ENCODE measurements around the gene MXRA7.
A peak's percentile ranks its signal among the peaks of the same experiment; 100 is the strongest.

Gene MXRA7

DNA sequence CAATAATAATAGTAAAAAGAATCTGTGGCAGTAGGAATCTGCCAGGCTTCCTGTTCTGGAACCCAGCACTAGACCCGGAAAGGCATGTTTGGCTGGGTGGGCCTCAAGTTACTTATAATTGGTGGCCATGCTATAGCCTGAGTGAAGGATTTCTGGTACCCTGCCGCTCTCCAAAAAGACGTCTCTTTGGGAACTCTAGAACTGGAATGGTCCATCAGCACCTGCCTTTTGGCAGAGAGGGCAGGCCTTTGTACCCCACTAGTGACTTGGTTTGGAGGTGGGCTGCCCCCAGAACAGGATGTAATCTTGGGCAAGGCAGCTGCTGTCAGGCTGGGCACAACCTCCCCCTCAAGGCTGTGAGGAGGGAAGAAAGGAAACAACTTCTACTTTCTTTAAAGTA, 37.9 kb downstream of the MXRA7 start:
- DNase-seq, result no peak

DNA sequence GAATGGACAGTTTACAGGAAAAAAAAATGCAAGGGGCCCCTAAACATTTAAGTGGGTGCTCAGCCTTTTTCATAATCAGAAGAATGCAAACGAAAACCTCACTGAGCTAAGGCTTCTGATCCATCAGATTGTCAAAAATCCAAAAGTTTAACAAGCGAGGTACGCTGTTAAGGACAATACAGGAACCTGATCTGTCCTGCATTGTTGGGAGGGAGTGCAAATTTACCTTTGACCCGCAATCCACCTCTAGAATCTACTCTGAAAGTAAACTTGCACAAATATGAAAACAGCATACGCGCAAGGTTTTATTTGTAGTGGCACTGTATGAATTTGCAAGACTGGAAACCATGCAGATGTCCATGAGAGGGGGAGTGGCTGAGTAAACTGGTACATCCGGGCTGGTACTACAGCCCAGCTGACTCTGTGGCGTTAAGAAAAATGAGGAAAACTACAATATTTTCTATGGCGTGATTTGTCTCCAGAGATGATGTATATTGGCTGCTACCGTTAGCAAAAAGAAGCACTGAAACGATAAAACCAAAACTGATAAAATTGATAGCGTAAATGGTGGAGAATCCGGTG, 38.4 kb downstream of the MXRA7 start:
- no peak for DNase-seq

DNA sequence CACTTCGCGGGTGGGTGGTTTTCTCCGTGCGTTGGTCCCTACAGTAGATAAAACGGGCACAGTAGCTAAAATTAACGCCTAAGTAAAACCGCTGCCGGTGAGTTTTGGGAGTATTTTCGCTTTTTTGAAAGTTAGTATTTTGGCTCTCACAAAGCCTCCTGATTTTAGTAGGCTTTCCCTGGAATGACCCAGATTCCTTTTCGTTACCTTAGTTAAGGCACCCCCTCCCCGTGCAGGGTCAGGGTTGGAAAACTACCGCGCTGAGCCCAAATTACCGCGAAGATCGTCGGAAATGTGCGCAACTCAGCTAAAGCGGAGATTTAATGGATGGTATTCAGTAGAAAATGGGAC, 38.9 kb downstream of the MXRA7 start:
- no peak for DNase-seq

DNA sequence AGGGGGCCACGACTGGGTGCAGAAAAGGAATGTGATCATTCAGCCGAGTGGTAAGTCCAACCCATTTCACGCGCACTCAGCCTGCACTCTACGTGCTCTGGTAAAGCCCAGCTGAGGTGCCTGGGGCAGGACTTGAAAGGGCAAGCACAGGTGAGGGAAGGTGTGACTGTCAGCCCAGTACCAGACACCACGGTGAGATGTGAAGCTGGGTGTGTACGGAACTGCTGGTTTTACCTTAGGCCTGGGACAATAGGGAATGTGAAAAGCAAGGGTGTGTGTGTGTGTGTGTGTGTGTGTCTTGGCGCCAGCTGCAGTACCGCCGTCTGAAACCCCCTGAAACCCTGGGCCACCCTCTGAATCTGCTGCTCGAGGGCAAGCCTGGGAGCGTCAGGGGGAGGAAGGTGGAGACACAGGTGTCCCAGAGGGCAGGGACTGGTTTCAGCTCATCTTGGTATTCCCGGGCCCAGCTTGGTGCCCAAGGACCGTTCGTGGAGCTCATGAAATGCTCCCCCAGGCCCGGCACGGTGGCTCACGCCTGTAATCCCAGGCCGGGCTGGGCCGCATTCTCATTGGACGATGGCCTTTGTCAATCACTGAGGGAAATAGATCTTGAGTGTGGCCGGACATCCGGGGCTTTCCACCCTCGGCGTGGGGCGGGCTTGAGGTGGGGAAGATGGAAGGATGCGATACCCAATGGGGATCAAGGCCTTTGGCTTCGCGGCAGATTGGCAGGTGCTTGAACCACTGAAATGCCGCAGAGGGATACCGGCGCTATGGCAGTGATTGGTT, 39.4 kb downstream of the MXRA7 start:
- peak; percentile 100 for DNase-seq

DNA sequence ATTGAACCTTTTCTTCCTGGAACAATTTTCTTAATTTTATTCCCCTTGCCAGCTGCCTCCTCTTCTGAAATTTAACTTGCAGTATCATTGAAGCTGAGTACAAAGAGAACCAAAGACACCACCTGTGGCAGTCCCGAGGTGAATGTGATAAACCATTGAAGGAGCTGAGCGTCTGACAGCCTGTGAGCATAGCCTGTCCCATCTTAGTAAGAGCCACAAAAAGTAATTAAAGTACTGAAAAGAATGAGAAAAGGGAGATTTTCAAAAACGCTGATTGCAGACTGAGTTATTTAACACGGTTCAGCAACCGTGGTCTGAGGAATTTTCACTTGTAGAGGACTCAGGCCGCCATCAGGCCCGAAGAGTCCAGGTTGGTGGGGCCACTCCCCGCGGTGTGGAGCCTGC, 40.0 kb downstream of the MXRA7 start:
- no peak for DNase-seq

DNA sequence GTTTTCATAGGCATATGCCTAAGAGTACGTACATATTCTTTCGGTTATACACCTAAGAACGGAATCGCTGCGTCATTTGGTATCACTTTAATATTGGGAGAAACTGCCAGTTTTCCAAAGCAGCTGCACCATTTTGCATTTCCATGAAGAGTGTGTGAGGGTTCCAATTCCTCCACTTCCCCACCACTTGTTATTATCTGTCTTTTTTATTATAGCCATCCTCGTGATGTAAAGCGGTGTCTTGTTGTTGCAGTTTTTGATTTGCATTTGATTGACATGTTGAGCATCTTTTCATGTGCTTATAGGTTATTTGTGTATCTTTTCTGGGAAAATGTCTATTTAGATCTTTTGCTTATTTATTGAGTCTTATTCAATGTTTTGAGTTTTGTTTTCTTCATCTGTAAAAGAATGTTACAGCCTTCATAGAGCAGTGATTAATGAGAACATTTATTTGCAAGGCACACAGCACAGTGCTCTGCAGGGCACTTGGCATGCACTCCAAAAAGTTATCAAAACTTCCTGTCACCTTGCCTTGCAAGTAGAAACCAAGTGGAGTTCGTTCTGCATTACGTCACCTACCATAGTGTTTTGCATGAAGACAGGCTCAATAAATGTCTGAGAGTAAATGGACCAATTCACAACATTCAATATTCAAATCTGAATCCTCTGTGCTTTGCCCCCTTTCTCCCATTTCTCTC, 40.6 kb downstream of the MXRA7 start:
- DNase-seq, result no peak

DNA sequence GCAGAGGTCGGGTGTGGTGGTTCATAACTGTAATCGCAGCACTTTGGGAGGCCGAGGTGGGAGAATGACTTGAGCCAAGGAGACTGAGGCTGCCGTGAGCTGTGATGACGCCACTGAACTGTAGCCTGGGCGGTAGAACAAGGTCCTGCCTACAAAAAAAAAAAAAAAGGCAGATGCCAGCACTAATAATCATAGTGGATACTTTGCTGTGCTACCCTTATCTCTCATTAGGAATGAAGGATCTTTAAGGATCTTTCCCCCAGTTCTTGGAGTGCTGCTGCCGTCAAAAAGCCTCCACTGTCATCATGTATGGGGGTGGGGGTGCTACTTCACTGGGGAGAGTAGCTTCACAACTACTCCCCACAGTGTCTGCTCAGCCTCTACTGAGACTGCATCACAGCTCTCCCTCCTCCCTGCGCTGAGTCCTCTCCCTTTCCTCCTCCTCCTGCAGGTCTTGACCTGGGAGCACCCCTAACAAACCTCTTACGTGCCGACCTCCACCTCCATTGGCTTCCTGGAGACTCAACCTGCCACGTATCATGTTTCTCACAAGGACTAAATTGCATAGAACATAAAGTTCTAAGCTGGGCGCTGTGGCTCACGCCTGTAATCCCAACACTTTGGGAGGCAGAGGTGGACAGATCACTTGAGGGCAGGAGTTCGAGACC, 42.8 kb downstream of the MXRA7 start:
- no peak for DNase-seq

DNA sequence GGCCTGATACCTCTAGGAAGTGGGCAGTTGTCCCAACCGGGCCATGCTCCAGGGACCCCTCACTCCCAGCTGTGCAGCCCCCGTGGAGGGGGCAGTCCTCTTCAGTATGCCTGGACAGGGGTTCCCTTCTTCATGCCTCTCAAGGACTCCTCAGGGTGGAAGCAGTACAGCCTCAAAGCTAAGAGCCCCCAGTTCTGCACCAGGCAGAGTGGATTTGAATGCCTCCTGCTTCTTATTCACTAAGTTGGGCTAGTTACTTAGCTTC, 43.3 kb downstream of the MXRA7 start:
- no peak for DNase-seq

DNA sequence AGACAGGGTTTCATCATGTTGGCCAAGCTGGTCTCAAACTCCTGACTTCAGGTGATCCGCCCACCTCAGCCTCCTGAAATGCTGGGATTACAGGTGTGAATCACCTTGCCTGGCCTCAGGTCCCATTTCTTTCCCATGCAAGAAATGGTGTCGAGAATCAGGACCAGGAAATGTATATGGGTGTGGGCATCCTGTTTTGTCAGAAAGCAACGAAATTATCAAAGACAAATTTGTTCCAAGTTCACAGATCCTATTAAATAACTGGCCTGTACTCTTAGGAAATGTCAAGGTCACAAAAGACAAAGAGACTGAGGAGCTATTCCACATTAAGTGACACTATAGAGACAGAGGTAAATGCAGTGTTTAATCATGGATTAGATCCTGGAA, 50.1 kb downstream of the MXRA7 start:
- no peak for DNase-seq

DNA sequence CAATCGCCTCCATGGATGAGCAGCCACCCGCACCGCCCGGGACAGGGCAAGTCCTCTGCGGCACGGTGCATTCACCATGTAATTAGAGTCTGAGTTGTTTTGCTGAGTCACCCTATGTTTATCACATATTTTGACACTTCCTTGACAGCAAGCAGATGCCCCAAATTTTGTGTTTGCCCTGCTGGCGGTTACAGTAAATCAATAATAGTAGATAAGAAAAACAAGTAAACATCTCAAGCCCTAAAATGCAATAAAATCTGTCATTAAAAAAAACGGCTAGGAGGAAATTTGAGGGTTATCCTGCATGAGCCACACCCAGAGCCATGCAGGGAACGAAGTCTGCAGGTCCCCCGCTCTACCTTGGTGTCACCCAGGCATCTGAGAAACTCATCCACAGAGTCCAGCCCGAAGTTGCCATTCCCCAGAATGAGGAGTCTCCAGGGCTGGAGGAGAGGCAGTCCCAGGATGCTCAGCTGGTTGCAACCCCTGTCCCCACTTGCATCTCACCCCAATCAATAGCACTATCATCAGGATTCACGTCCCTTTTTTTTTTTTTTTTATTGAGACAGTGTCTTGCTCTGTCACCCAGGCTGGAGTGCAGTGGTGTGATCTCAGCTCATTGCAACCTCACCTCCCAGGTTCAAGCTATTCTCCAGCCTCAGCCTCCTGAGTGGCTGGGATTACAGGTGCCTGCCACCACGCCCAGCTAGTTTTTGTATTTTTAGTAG, 50.7 kb downstream of the MXRA7 start:
- no peak for DNase-seq

DNA sequence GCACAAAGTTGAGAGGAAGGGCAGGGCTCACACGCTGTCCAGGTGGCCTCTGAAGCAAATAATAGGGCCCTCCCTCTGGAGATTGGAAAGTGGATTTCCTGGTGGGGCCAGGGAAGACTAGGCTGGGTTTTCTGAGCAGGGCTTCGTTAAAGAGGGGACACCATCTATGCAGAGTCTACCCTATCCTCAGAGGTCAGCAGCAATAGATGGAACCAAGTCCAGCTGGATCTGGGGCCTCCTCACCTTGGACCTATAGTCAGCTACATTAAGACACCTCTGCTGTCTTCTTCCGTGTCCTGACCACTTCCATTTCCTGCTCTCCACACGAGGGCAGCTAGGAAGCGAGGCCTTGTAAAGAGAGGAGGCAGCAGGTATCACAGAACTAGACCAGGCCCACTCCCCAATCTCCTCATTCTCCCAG, 52.5 kb downstream of the MXRA7 start:
- no peak for DNase-seq

DNA sequence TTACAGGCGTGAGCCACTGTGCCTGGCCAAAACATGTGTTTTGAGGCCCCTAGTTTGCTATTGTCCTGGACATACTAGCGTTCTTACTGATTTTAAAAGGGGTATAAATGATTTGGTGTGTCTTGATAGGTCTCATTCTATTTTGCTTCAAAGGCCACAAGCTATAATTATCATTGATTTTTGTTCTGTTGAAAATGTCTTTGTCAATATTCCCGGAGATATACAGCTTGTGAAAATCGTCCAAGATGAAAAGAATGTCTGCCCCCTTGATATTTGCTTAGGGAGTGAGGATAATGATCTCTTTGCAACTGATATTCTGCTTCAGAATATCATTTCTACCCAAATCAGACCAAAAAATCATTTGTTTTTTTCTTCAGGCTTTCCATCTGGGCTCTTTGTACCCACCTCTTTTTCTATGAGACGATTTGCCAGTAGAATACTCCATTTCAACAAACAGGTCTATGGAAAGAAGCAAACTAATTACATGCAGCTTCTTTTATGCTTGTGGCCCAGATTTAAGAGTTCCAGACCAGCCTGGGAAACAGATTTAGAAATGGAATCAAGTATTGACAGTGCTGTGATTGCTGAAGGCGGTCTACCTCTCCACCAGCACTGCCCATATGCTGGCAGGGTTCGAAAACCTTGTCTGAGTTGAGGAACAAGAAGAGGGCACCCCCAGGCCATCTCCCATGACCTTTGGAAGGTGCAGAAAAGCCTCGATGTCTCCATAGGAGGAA, 53.1 kb downstream of the MXRA7 start:
- DNase-seq, result no peak

DNA sequence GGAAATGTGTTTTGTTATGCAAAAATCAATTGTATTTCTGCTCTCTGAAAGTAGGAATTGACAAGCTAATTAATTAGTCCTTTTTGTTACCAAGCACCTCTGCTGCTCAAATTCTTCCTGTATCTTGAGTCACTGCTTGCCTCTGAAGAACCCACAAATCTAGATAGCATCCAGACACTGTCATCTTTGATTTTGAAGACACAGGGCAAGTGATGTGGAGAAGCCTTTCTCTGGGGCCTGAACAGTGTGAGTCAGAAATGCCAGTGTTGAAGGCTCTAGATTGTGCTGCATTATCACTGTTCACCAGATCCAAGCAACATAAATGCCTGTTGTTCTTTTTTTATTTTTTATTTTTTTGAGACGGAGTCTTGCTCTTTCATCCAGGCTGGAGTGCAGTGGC, 56.4 kb downstream of the MXRA7 start:
- no peak for DNase-seq

DNA sequence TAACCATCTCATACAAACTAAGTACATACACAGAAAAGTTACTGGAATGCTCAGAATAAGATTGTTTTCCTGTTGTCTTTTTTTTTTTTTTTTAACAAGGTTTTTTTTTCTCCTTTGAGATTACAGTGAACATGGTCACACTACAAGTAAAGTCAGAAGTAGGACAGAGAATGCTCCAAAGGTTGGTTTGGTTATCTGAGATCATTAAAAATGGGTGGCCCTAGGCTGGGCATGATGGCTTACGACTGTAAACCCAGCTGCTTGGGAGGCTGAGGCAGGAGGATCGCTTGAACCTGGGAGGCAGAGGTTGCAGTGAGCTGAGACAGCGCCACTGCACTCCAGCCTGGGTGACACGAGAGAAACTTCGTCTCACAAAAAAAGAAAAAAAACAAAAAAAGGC, 60.3 kb downstream of the MXRA7 start:
- DNase-seq, result no peak

DNA sequence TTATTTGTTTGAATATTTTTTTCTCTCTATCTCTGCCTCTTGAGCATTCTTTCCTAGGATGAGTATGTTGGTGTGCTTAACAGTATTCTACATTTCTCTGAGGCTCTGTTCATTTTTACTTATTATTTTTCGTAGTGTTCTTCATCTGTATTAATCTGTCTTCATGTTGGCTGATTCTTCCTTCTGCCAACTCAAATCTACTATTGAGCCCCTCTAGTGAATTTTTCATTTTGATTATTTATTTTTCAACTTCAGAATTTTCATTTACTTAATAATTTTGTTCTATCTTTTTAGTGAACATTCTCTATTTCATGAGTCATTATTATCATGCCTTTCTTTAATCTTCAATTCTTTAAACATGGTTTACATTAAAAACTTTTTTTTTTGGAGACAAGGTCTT, 64.1 kb downstream of the MXRA7 start:
- DNase-seq, result no peak

DNA sequence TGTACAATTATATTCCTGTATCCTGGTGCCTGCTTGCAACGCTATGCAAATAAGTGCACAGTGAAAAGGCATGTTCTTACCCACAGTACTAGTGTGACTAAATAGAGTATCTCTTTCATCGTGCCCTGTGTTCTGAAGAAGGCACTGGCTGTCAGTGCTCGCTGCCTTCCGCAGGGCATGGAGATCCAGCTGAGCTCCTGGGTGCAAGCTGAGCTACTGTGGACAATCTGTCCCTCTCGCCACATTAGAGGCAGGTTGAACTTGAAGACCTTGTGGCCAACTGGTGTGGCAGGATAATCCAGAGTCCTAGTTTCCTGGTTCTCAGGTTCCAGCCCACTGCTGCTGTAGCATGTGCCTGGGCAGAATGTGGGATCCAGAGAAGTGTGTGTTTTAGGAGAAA, 65.3 kb downstream of the MXRA7 start:
- DNase-seq, result no peak

DNA sequence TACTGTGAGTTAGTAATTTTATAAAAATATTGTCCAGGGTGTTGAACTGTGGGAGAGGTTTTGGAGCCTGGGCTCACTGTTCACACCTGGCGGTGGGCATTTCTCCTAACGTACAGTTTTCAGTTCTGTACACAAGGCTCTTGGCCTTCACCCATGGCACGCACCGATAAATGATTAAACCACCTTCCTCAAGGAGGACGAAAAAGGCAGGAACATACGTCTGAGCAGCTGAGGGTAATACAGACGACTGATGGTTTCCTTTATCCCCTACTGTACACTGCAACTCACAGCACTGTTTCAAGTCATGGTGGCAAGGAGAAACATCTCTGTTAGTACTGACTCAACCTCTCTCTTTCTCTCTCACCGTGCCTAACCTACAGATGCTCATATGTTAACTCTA, 65.8 kb downstream of the MXRA7 start:
- no peak for DNase-seq

DNA sequence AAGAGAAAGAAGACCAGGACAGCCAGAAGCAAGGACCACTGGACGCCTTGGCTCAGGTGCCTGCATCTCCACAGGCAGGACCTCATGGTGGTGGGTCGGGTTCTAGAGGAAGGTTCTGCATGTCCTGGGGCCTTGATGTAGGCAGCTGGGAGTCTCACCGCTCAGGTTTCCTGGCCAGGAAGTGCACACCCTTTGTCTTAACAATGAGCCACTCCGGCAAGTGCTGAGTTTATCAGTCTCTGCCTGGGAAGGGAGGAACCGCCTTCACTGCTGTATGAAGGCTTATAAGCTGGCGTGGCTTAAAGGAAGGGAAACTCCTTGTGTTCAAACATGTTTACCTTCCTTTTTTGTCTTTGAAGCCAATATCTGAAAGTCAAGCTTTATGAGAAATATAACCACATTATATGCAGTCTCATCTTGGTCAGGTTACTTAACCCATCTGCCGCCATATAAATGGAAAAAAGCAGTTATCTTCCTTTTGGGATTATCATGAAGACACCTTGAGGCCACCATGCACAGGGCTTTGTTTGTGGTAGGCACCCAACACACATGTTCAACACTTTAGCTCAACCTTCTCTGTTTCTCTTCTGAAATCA, 67.1 kb downstream of the MXRA7 start, which contains the start of gene ST6GALNAC1:
ST6GALNAC1 (minus strand) TSS at position 205 of the 596 bp plus-strand sequence; CDS start at position 86, 119 bp downstream.
- no peak for DNase-seq

DNA sequence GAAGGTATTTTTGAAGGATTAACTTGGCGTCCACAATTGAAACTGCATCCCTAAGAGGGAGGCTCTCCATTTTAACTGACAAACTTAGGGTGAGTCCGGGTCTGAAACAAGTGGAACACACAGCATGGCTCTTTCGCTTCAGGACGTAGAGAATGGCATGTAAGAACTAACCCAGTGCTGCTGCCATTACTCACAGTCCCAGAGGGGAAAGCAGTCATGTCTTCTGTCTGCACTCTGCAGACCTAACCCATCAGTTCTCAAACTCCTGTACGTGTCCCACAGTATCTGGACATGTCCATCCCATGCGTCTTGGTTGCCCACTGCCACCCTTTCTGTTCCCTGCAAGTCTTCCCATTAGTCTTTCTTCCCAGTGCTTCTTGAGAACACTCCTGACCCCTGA, 67.8 kb downstream of the MXRA7 start:
- DNase-seq, result no peak

DNA sequence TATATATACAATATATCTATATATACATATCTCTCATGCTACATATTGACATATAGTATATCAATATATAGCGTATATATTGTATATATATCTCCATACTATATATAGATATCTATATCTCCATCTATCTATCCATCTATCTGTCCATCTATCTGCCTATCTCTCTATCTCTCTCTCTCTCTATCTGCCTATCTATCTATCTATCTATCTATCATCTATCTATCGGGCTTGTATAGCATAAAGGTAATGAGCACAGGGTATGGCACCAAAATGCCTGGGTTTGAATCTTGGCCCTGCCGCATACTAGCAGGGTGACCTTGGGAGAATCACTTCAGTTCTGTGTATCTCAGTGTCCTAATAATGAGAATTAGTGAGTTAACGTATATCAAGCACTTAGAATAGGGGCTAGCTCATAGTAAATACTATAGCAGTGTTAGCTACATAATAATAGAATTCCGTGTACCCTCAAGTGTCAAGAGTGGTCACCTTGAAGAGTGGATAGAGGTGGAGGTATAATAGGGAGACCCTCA, 68.7 kb downstream of the MXRA7 start:
- DNase-seq, result no peak

DNA sequence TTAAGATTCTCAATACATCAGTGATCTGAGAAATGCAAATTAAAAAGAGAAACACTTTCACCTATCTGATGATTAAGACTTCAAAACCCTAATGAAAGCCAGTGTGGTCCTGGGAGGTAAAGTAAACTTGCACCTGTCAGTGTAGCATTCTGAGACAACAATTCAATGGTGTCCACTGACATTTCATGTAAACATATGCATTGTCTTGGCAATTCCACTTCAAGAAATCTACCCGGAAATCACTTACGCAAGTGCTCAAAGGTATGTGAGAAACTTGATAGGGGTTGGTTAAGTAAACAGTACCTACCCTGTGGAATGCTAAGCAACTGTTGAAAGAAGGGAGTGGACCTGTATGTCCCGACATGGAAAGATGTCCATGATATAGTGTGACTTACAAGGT, 69.3 kb downstream of the MXRA7 start:
- DNase-seq, result no peak
